Measurements from ENCODE around the gene SEMA5B.

SEMA5B gene

DNA sequence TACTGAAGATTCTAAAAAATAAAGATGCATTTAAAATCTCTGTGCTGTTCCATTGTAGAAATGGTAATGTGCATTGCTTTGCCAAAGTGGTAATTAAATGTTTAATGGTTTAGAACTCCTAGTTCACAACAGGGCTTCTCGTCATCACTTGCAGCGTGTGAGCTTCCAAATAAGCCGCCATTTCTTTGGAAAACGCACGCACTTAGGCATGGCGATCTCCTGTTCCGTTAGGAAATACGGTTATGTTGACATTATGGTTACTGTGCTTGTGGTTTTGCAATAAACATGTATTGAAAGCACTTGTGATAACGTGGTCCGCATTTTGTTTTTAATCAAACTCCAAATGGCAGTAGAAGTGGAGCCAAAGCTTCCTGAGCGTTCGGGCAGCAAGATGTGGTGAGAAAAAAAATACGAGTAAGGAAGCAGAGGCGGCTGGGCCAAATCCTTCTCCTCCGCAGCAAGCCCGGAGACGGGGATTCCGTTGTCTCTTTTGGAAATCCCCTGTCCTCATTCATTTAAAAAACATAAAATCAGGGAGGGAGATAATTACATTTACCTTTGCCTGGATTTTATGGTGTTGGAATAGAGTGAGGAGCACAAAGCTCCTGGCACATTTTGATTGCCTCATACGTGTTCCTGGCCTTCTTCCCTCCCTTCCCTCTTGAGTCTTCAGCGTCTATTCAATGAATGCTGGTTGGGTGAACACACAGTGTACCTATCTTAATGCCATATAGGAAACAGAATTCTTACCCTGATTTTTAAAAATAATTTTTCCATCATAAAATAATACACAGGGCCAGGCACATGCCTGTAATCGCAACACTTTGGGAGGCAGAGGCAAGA, 135.2 kb downstream of the SEMA5B start:
- Histone ChIP-seq H3K4me3 (no peak overlapping the region), H3K27ac (no peak overlapping the region)
- DNase-seq (ENCODE audit: low spot score) = no peak
- TF ChIP-seq, protein P1, sequence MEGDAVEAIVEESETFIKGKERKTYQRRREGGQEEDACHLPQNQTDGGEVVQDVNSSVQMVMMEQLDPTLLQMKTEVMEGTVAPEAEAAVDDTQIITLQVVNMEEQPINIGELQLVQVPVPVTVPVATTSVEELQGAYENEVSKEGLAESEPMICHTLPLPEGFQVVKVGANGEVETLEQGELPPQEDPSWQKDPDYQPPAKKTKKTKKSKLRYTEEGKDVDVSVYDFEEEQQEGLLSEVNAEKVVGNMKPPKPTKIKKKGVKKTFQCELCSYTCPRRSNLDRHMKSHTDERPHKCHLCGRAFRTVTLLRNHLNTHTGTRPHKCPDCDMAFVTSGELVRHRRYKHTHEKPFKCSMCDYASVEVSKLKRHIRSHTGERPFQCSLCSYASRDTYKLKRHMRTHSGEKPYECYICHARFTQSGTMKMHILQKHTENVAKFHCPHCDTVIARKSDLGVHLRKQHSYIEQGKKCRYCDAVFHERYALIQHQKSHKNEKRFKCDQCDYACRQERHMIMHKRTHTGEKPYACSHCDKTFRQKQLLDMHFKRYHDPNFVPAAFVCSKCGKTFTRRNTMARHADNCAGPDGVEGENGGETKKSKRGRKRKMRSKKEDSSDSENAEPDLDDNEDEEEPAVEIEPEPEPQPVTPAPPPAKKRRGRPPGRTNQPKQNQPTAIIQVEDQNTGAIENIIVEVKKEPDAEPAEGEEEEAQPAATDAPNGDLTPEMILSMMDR (IDR thresholded peaks at IDR 0.05) = no peak

- Histone ChIP-seq H3K4me3 (no peak overlapping the region), H3K27ac (no peak overlapping the region)
- TF ChIP-seq, protein P1 (IDR thresholded peaks at IDR 0.05) = no peak
These were observed 136.8 kb downstream of the SEMA5B start for GRCh38 chr3:122890720-122891220.

GRCh38 chr3:122890077-122890719, 137.4 kb downstream of the SEMA5B start:
- TF ChIP-seq, protein P1 (IDR thresholded peaks at IDR 0.05) = no peak
- DNase-seq (ENCODE audit: low spot score) = no peak
- Histone ChIP-seq H3K27ac (no peak overlapping the region), H3K4me3 (no peak overlapping the region)

More at GRCh38 chr3:122890720-122891220, 136.8 kb downstream of the SEMA5B start:
- DNase-seq (ENCODE audit: low spot score) = no peak

DNA sequence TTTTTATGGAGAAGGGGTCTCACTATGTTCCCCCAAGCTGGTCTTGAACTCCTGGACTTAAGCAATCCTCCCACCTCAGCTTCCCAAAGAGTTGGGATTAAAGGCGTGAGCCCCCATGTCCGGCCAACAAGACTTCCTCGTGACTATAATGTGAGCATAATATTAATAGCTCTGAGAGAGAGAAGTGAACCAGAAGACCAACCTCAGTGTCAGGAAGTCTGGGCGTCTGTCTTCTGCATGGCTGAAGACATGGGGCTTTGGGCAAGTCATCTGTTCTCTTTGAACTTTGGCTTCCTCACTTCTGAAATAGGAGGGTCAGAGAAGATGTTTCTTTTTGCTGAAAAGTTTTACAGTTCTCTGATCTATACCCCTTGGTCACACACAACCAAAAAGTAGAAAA, 140.6 kb downstream of the SEMA5B start:
- TF ChIP-seq, protein P1 (IDR thresholded peaks at IDR 0.05) = no peak
- DNase-seq (ENCODE audit: low spot score) = no peak
- no peak overlapping the region for H3K27ac ChIP-seq
- no peak overlapping the region for H3K4me3 ChIP-seq

DNA sequence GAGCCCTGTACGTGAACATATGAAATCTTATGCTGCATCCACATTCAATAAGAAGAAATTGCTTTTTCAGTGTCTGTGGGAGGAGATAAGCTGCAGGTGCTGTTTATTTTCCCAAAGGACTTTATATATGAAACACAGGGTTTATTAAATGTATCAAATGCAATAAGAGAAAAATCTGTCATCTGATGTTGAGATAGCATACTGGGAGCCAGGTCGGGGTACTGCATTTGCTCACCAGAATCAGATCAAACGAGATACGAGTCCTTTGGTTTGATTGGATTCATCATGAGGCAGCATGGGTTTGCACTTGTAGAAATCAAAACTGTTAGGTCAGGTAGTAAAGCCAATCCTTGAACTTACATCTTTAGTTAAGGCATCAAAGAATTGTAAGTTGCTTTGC, 141.3 kb downstream of the SEMA5B start:
- Histone ChIP-seq H3K27ac (no peak overlapping the region), H3K4me3 (no peak overlapping the region)
- TF ChIP-seq, protein P1 (IDR thresholded peaks at IDR 0.05) = no peak
- no peak for DNase-seq (ENCODE audit: low spot score)

- Histone ChIP-seq H3K4me3 (no peak overlapping the region), H3K27ac (no peak overlapping the region)
- DNase-seq (ENCODE audit: low spot score) = no peak
- TF ChIP-seq, protein P1 (IDR thresholded peaks at IDR 0.05) = no peak
These were observed 145.1 kb downstream of the SEMA5B start for GRCh38 chr3:122882361-122882947.

All from coronary artery (tissue), 2 donors.